Brain microvascular endothelial cell (primary cell): ENCODE data around the gene SOBP.

Experiments used
- DNase-seq: peaks from one replicate; pipeline ENCODE4 v3.0.0-alpha.2; 2020
- H3K27ac ChIP-seq: fragments of 250-450 bp; sonication (Bioruptor Pico); 2 replicates; pipeline ENCODE4 v1.5.1; 2020; ENCODE audit warnings: mild to moderate bottlenecking, moderate library complexity
- H3K27me3 ChIP-seq: fragments of 250-450 bp; sonication (Bioruptor Pico); replicated peaks from 2 replicates; pipeline ENCODE4 v1.5.1; 2020; ENCODE audit warnings: mild to moderate bottlenecking
- H3K36me3 ChIP-seq: fragments of 250-450 bp; sonication (Bioruptor Pico); replicated peaks from 2 replicates; pipeline ENCODE4 v1.5.1; 2020; ENCODE audit warnings: mild to moderate bottlenecking
- H3K4me3 ChIP-seq: 2 replicates; pipeline ENCODE4 v1.5.1; 2011; ENCODE audit warnings: low read depth, mild to moderate bottlenecking, control low read depth, low read length, moderate library complexity
- CTCF ChIP-seq: IDR thresholded peaks from 2 replicates; pipeline ENCODE4 v1.5.1; 2011; ENCODE audit warnings: low read depth, mild to moderate bottlenecking, moderate library complexity, low read length, control low read depth, inconsistent platforms; ENCODE audit errors: missing control alignments
- in situ Hi-C: cut with HindIII; loops from 2 replicates; pipeline ENCODE4 v1.10.0; 2017; ENCODE audit warnings: low sequenced_read_pairs, low pct_ligation_motif_present

Gene SOBP

GRCh38 chr6:107489636-107490565, at the start of gene SOBP:
TSS of gene SOBP (plus strand) at chr6:107490117. CDS start at chr6:107490617, 500 bp downstream.
- TF ChIP-seq CTCF: no peak
- Histone ChIP-seq H3K27me3 (peaks cover 8% of the 10 kb centered on the region), H3K36me3 (no peaks in the 10 kb centered on the region), H3K27ac (no peak within 1 kb of the TSS), H3K4me3 (peak within 1 kb of the TSS; percentile 57)
- in situ Hi-C loops: no loop called here
- no peak for DNase-seq

- TF ChIP-seq CTCF: no peak
- DNase-seq: no peak
- H3K27ac ChIP-seq: no peak overlapping the region
- H3K4me3 ChIP-seq: no peak overlapping the region
- H3K36me3 ChIP-seq: no peaks in the 10 kb centered on the region
- in situ Hi-C loops: no loop called here
- H3K27me3 ChIP-seq: no peaks in the 10 kb centered on the region
Observed at GRCh38 chr6:107440936-107441335, 49.0 kb upstream of the SOBP start.

- Histone ChIP-seq H3K4me3 (no peak overlapping the region), H3K27ac (no peak overlapping the region), H3K27me3 (no peaks in the 10 kb centered on the region), H3K36me3 (no peaks in the 10 kb centered on the region)
- TF ChIP-seq CTCF: no peak
- no peak for DNase-seq
- in situ Hi-C loops: no loop called here
Observed at GRCh38 chr6:107441682-107442081, 48.2 kb upstream of the SOBP start.

- no peaks in the 10 kb centered on the region for H3K27me3 ChIP-seq
- in situ Hi-C loops: no loop called here
- H3K36me3 ChIP-seq: no peaks in the 10 kb centered on the region
- H3K27ac ChIP-seq: no peak overlapping the region
- no peak overlapping the region for H3K4me3 ChIP-seq
- DNase-seq: no peak
- TF ChIP-seq CTCF: no peak
Observed at GRCh38 chr6:107442938-107443607, 46.8 kb upstream of the SOBP start.

GRCh38 chr6:107443608-107444267, 46.2 kb upstream of the SOBP start:
- H3K36me3 ChIP-seq: no peaks in the 10 kb centered on the region
- H3K4me3 ChIP-seq: no peak overlapping the region
- H3K27me3 ChIP-seq: no peaks in the 10 kb centered on the region
- DNase-seq: peak; percentile 11
- peak overlapping the region; percentile 30 for H3K27ac ChIP-seq
- no peak for TF ChIP-seq CTCF
- in situ Hi-C loops: no loop called here
